HepG2 (cell line): ENCODE data around the gene SMIM44. TPM values are rescaled to one million over a fixed set of nuclear protein-coding genes. Genes with fewer than 3 reads are reported as not detected.

Source experiments
- ASH2L ChIP-seq: fragments of 300-600, 200-600 bp; sonication (generic); IDR thresholded peaks from 2 replicates; pipeline ENCODE4 v1.7.0; 2017; ENCODE audit warnings: low read depth, mild to moderate bottlenecking, moderate library complexity, mixed read lengths, low read length; ENCODE audit not compliant: insufficient read length
- FOXP1 ChIP-seq, 2 experiments: fragments of 450-650 bp in 1 of 2; IDR thresholded peaks; 2 replicates each; pipeline ENCODE4 v1.6.1; 2017 to 2018; ENCODE audit warnings: antibody characterized with exemption in 1 of 2
- HNF4G ChIP-seq, 2 experiments: sonication (generic) in 1 of 2; formaldehyde crosslinking in 1 of 2; IDR thresholded peaks; 2 replicates each; pipeline versions ENCODE4 v1.4.0 to v1.6.1; 2011 to 2020; ENCODE audit warnings: borderline replicate concordance in 2 of 2, low read depth in 2 of 2, mild to moderate bottlenecking in 2 of 2, low read length in 1 of 2, missing genetic modification reagents in 1 of 2, moderate library complexity in 1 of 2
- HNRNPLL ChIP-seq: fragments of 200-400 bp; formaldehyde crosslinking; IDR thresholded peaks from 2 replicates; pipeline ENCODE4 v1.6.1; 2017; ENCODE audit warnings: mild to moderate bottlenecking, low read depth, low read length; ENCODE audit not compliant: poor library complexity, severe bottlenecking
- MAFG ChIP-seq: sonication (generic); formaldehyde crosslinking; IDR thresholded peaks from 2 replicates; pipeline ENCODE4 v1.5.1; 2020; ENCODE audit warnings: mild to moderate bottlenecking, missing genetic modification reagents
- MTF1 ChIP-seq: sonication (generic); formaldehyde crosslinking; IDR thresholded peaks from 2 replicates; pipeline ENCODE4 v1.5.0; 2020; ENCODE audit warnings: missing genetic modification reagents
- NCOA1 ChIP-seq: sonication (generic); formaldehyde crosslinking; IDR thresholded peaks from 2 replicates; pipeline ENCODE4 v1.9.0; 2021; ENCODE audit warnings: missing genetic modification reagents
- NFIB ChIP-seq: sonication (generic); formaldehyde crosslinking; IDR thresholded peaks from 2 replicates; pipeline ENCODE4 v1.9.0; 2021; ENCODE audit warnings: missing genetic modification reagents, mild to moderate bottlenecking, borderline replicate concordance
- NFYC ChIP-seq: IDR thresholded peaks from 2 replicates; pipeline ENCODE4 v1.6.1; 2016; ENCODE audit warnings: missing genetic modification reagents, missing compliant biosample characterization
- RARG ChIP-seq: sonication (generic); formaldehyde crosslinking; IDR thresholded peaks from 2 replicates; pipeline ENCODE4 v1.4.0; 2020; ENCODE audit warnings: low read depth, mild to moderate bottlenecking, missing genetic modification reagents
- SATB2 ChIP-seq: sonication (generic); formaldehyde crosslinking; IDR thresholded peaks from 2 replicates; pipeline ENCODE4 v1.5.0; 2020; ENCODE audit warnings: missing genetic modification reagents
- SMYD3 ChIP-seq: sonication (generic); formaldehyde crosslinking; IDR thresholded peaks from 2 replicates; pipeline ENCODE4 v1.8.1; 2023; ENCODE audit warnings: mild to moderate bottlenecking, missing genetic modification reagents
- SPEN ChIP-seq: sonication (generic); formaldehyde crosslinking; IDR thresholded peaks from 2 replicates; pipeline ENCODE4 v1.5.1; 2020; ENCODE audit warnings: low read depth, mild to moderate bottlenecking, missing genetic modification reagents
- ZC3H13 ChIP-seq: sonication (generic); formaldehyde crosslinking; IDR thresholded peaks from 2 replicates; pipeline ENCODE4 v1.8.1; 2023; ENCODE audit warnings: mild to moderate bottlenecking, missing genetic modification reagents, moderate library complexity
- ZFP1 ChIP-seq: IDR thresholded peaks from 2 replicates; pipeline ENCODE4 v1.6.1; 2016
- ZFP41 ChIP-seq: sonication (generic); formaldehyde crosslinking; IDR thresholded peaks from 2 replicates; pipeline ENCODE4 v1.4.0; 2020; ENCODE audit warnings: mild to moderate bottlenecking, missing genetic modification reagents, borderline replicate concordance
- ZFYVE20 ChIP-seq: sonication (generic); formaldehyde crosslinking; IDR thresholded peaks from 2 replicates; pipeline ENCODE4 v1.8.0; 2023; ENCODE audit warnings: low read depth, mild to moderate bottlenecking, moderate library complexity, missing genetic modification reagents, borderline replicate concordance
- ZNF260 ChIP-seq: sonication (generic); formaldehyde crosslinking; IDR thresholded peaks from 2 replicates; pipeline ENCODE4 v1.4.0; 2020; ENCODE audit warnings: missing genetic modification reagents, low read depth, mild to moderate bottlenecking, borderline replicate concordance
- ZNF263 ChIP-seq: sonication (generic); formaldehyde crosslinking; IDR thresholded peaks from 2 replicates; pipeline ENCODE4 v1.4.0; 2020; ENCODE audit warnings: missing genetic modification reagents
- ZNF44 ChIP-seq: sonication (generic); formaldehyde crosslinking; IDR thresholded peaks from 2 replicates; pipeline ENCODE4 v1.5.1; 2020; ENCODE audit warnings: mild to moderate bottlenecking, missing genetic modification reagents
- ZNF589 ChIP-seq: sonication (generic); formaldehyde crosslinking; conservative IDR thresholded peaks from 2 replicates; pipeline ENCODE4 v1.8.0; 2022; ENCODE audit warnings: mild to moderate bottlenecking, moderate library complexity, missing genetic modification reagents
- polyA plus RNA-seq, 8 experiments: library from polyadenylated mRNA; depleted of rRNA in 3 of 8; stranded (reverse) in 7 of 8; unstranded in 1 of 8; fragments of >200 nt; fragmentation: Illumina TruSeq in 4 of 8; extraction: Trizol in 4 of 8; gene quantifications; 2 replicates each; pipeline versions ENCODE4 v1.2.1 to v1.2.3, GENCODE V29; 2011 to 2016; ENCODE audit warnings: low read depth in 4 of 8, missing spikeins in 1 of 8, mixed read lengths in 1 of 8; ENCODE audit not compliant: insufficient read depth in 1 of 8
- total RNA-seq, 5 experiments: library from RNA; depleted of rRNA; stranded (reverse); fragments of >200 nt; fragmentation: Illumina TruSeq; extraction: Trizol; gene quantifications; 2 replicates each; pipeline ENCODE4 v1.2.3, GENCODE V29; 2016; ENCODE audit warnings: low read depth in 1 of 5
- TF ChIP-seq, protein P1 (sequence below): sonication (generic); formaldehyde crosslinking; IDR thresholded peaks from 2 replicates; pipeline ENCODE4 v1.5.0; 2020; ENCODE audit warnings: mild to moderate bottlenecking, missing genetic modification reagents
- TF ChIP-seq, protein P2 (sequence below): IDR thresholded peaks from 2 replicates; pipeline ENCODE4 v1.6.1; 2012; ENCODE audit warnings: inconsistent platforms
- TF ChIP-seq, protein P3 (sequence below): sonication (generic); formaldehyde crosslinking; IDR thresholded peaks from 2 replicates; pipeline ENCODE4 v1.5.1; 2020; ENCODE audit warnings: mild to moderate bottlenecking, moderate library complexity, missing genetic modification reagents
- TF ChIP-seq, protein P4 (sequence below): sonication (generic); formaldehyde crosslinking; IDR thresholded peaks from 2 replicates; pipeline ENCODE4 v1.9.0; 2022; ENCODE audit warnings: missing genetic modification reagents, mild to moderate bottlenecking, borderline replicate concordance

SMIM44 gene
- total and polyA plus RNA-seq, 2 of the 13 experiments (the other 11 are each of a cell fraction or from before 2014, with no cell fraction given) = not detected

DNA sequence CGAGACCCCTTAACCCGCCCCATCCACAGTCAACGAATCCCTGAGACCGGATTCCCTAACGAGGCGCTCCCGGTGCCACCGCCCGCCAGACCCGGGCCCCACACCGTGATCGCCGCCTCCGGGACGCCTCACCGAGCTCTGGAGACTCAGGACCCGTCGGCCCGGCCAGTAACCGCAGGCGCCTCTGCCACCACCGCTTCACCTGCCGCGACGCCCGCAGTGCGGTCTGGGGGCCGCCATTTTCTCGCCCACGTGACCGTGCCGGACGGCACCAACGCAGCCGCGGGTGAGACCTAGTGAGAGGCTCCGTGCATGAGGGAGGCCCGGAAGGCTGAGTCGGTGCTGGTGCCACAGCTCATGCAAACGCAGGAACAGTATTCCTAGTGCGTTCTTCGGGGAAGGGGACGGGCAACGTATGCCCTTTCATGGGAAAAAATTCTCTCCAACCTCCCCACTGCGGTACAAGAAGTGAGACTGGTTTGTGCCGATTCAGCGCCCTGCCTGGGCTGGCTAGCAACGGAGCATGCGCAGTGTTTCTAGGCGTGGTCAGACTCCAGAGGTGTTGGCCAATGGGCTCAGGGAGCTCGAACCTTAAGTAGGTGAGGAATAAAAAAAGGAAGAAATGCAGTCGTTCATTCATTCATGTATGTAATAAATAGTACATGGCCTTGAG, 17.3 kb upstream of the SMIM44 start, which contains the start of gene DOHH (continued):
- no peak; the same call in 1 of the 2 replicates for TF ChIP-seq RARG
- TF ChIP-seq FOXP1 (IDR thresholded peaks at IDR 0.05) = no peak
- TF ChIP-seq FOXP1 (CRISPR knock-in tag; IDR thresholded peaks at IDR 0.05) = no peak
- TF ChIP-seq SMYD3 (CRISPR knock-in tag) = no peak
- peak; percentile 79; the same call in 1 of the 2 replicates for TF ChIP-seq ZFYVE20
- TF ChIP-seq, protein P1, sequence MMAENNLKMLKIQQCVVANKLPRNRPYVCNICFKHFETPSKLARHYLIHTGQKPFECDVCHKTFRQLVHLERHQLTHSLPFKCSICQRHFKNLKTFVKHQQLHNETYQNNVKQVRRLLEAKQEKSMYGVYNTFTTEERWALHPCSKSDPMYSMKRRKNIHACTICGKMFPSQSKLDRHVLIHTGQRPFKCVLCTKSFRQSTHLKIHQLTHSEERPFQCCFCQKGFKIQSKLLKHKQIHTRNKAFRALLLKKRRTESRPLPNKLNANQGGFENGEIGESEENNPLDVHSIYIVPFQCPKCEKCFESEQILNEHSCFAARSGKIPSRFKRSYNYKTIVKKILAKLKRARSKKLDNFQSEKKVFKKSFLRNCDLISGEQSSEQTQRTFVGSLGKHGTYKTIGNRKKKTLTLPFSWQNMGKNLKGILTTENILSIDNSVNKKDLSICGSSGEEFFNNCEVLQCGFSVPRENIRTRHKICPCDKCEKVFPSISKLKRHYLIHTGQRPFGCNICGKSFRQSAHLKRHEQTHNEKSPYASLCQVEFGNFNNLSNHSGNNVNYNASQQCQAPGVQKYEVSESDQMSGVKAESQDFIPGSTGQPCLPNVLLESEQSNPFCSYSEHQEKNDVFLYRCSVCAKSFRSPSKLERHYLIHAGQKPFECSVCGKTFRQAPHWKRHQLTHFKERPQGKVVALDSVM (CRISPR knock-in tag) = 0 out of 2 replicates have a peak, but pooled peaks have one; percentile 57
- TF ChIP-seq NFIB (CRISPR knock-in tag) = no peak
- TF ChIP-seq ZNF260 (CRISPR knock-in tag) = no peak
- TF ChIP-seq, protein P2, sequence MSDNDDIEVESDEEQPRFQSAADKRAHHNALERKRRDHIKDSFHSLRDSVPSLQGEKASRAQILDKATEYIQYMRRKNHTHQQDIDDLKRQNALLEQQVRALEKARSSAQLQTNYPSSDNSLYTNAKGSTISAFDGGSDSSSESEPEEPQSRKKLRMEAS = peak; percentile 98
- no peak; the same call in 1 of the 2 replicates for TF ChIP-seq ZFP41 (CRISPR knock-in tag)
- TF ChIP-seq ZNF263 (CRISPR knock-in tag) = no peak
- peak; percentile 85; the same call in 1 of the 2 replicates for TF ChIP-seq ZNF44 (CRISPR knock-in tag)
- TF ChIP-seq ASH2L = peak; percentile 95
- no peak for TF ChIP-seq NCOA1 (CRISPR knock-in tag)
- TF ChIP-seq NFYC (CRISPR knock-in tag) = peak; percentile 35
- peak; percentile 55 for TF ChIP-seq HNRNPLL
- TF ChIP-seq HNF4G (IDR thresholded peaks at IDR 0.05; ENCODE audit: borderline replicate concordance, low read depth, low read length) = no peak
- no peak for TF ChIP-seq HNF4G (CRISPR knock-in tag; IDR thresholded peaks at IDR 0.05; ENCODE audit: borderline replicate concordance, low read depth)
- TF ChIP-seq, protein P3, sequence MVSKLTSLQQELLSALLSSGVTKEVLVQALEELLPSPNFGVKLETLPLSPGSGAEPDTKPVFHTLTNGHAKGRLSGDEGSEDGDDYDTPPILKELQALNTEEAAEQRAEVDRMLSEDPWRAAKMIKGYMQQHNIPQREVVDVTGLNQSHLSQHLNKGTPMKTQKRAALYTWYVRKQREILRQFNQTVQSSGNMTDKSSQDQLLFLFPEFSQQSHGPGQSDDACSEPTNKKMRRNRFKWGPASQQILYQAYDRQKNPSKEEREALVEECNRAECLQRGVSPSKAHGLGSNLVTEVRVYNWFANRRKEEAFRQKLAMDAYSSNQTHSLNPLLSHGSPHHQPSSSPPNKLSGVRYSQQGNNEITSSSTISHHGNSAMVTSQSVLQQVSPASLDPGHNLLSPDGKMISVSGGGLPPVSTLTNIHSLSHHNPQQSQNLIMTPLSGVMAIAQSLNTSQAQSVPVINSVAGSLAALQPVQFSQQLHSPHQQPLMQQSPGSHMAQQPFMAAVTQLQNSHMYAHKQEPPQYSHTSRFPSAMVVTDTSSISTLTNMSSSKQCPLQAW (CRISPR knock-in tag) = peak; percentile 69
- TF ChIP-seq ZNF589 (CRISPR knock-in tag) = peak; percentile 89
- TF ChIP-seq SPEN (CRISPR knock-in tag) = peak; percentile 72; the same call in 1 of the 2 replicates
- no peak for TF ChIP-seq SATB2
- TF ChIP-seq MTF1 (CRISPR knock-in tag) = no peak
- TF ChIP-seq MAFG (CRISPR knock-in tag) = no peak
- TF ChIP-seq, protein P4, sequence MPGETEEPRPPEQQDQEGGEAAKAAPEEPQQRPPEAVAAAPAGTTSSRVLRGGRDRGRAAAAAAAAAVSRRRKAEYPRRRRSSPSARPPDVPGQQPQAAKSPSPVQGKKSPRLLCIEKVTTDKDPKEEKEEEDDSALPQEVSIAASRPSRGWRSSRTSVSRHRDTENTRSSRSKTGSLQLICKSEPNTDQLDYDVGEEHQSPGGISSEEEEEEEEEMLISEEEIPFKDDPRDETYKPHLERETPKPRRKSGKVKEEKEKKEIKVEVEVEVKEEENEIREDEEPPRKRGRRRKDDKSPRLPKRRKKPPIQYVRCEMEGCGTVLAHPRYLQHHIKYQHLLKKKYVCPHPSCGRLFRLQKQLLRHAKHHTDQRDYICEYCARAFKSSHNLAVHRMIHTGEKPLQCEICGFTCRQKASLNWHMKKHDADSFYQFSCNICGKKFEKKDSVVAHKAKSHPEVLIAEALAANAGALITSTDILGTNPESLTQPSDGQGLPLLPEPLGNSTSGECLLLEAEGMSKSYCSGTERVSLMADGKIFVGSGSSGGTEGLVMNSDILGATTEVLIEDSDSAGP (CRISPR knock-in tag) = peak; percentile 93
- TF ChIP-seq ZFP1 (CRISPR knock-in tag) = peak; percentile 51; the same call in 1 of the 2 replicates
- TF ChIP-seq ZC3H13 (CRISPR knock-in tag) = peak; percentile 81
